ENCODE measurements around the gene ETV5. TPM values are rescaled to one million over a fixed set of nuclear protein-coding genes. Genes with fewer than 3 reads are reported as not detected.

Gene ETV5
- total and polyA plus RNA-seq, 3 experiments from 2014 or later: 1.0 to 1.3 TPM; not detected in 1

DNA sequence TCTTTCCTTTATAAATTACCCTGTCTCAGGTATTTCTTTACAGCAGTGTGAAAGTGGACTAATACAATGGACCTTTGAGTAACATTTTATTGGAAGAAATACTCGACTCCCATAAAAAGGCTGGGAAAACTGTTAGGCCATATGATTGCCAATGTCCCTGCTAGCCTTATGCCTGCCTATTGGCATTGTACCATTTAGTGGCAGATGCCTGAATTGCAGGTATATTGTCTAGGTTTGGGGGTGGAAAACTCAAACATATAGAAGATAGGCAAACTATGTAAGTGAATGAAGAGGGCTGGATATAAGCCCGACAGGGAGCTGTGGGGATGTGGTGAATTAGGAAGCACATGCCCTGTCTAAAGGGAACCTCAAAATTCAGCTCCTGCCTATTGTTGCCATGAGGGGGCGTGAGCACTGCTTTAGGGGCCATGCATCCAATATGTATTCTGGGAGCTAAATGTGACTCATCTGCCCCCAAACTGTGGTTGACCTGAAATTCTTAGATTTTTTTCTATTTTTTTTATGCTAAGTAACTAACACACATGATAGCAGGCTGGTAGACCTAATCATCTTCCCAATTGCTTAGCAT lies 105.9 kb downstream of the ETV5 start:
- H3K36me3 Mint-ChIP-seq: no peaks in the 10 kb centered on the region

DNA sequence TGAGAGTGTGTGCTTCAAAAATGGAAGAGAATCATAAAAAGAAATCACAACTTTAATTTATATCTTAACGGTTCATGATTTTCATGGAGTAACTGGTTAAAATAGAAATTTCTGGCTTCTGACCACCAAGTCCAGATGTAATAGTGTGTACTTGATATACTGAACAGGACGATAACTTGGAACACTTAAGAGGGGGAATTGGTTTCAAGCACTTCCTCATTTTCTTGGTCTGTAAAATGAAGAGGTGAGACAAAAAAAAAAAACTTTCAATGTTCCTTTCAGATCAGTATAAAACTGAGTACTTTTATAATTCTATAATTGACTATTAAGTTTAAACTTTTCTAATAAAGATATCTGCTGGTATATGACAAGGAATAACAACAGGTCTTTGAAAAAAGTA lies 107.0 kb downstream of the ETV5 start:
- Histone ChIP-seq H3K9me3 (ENCODE audit: low read length) (no peaks in the 10 kb centered on the region), H3K27ac (ENCODE audit: low read depth, low read length) (no peak overlapping the region), H3K4me1 (ENCODE audit: insufficient read depth, low read length) (no peaks in the 10 kb centered on the region), H3K4me3 (ENCODE audit: low read length) (no peak overlapping the region), H3K27me3 (ENCODE audit: insufficient read depth, low read length, poor library complexity, severe bottlenecking) (no peaks in the 10 kb centered on the region), H3K36me3 (ENCODE audit: insufficient read depth, low read length) (no peaks in the 10 kb centered on the region)
- peaks cover 13 to 34% of the 10 kb centered on the region in 2 donors for H3K27me3 Mint-ChIP-seq
- ChIA-PET CTCF (no interaction called here), POLR2A (no interaction called here)
- DNase-seq: no peak
- H3K9me3 Mint-ChIP-seq: peaks cover 0 to 2% (median under 1%) of the 10 kb centered on the region in 5 donors
- H3K4me1 Mint-ChIP-seq: no peaks in the 10 kb centered on the region
- no peaks in the 10 kb centered on the region for H3K36me3 Mint-ChIP-seq
- H3K4me3 Mint-ChIP-seq: no peak overlapping the region
- no peak overlapping the region for H3K27ac Mint-ChIP-seq

More for the DNA sequence above, 105.9 kb downstream of the ETV5 start:
- no peak overlapping the region for H3K27ac ChIP-seq (ENCODE audit: low read depth, low read length)
- no peaks in the 10 kb centered on the region for H3K4me1 Mint-ChIP-seq
- POLR2A ChIA-PET: no interaction called here
- H3K27me3 ChIP-seq (ENCODE audit: insufficient read depth, low read length, poor library complexity, severe bottlenecking): no peaks in the 10 kb centered on the region
- H3K9me3 ChIP-seq (ENCODE audit: low read length): no peaks in the 10 kb centered on the region
- CTCF ChIA-PET: no interaction called here
- no peaks in the 10 kb centered on the region for H3K4me1 ChIP-seq (ENCODE audit: insufficient read depth, low read length)
- H3K27me3 Mint-ChIP-seq: peaks cover 13 to 37% of the 10 kb centered on the region in 2 donors
- no peak overlapping the region for H3K4me3 ChIP-seq (ENCODE audit: low read length)
- no peak overlapping the region for H3K27ac Mint-ChIP-seq
- no peak for DNase-seq
- H3K9me3 Mint-ChIP-seq: peaks cover 0 to 4% (median 2%) of the 10 kb centered on the region in 5 donors
- no peaks in the 10 kb centered on the region for H3K36me3 ChIP-seq (ENCODE audit: insufficient read depth, low read length)
- no peak overlapping the region for H3K4me3 Mint-ChIP-seq

DNA sequence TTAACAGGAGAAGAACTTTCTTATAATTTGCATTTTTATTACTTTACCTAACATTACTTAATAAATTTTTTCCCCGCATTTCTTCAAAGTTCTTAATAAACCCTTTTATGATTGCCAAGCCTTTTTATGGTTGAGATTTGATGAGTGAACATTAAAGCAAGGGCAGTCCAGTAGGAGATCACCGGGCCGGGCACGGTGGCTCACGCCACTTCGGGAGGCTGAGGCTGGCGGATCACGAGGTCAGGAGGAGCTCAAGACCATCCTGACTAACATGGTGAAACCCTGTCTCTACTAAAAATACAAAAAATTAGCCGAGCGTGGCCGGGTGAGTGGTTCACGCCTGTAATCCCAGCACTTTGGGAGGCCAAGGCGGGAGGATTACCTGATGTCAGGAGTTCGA lies 109.7 kb downstream of the ETV5 start:
- Mint-ChIP-seq H3K27ac (no peak overlapping the region), H3K27me3 (peaks cover 9 to 33% of the 10 kb centered on the region in 2 donors), H3K36me3 (no peaks in the 10 kb centered on the region), H3K4me1 (no peaks in the 10 kb centered on the region), H3K4me3 (no peak overlapping the region), H3K9me3 (no peaks in the 10 kb centered on the region)
- ChIA-PET CTCF (no interaction called here), POLR2A (no interaction called here)
- Histone ChIP-seq H3K4me1 (ENCODE audit: insufficient read depth, low read length) (no peaks in the 10 kb centered on the region), H3K4me3 (ENCODE audit: low read length) (no peak overlapping the region), H3K9me3 (ENCODE audit: low read length) (no peaks in the 10 kb centered on the region), H3K27ac (ENCODE audit: low read depth, low read length) (no peak overlapping the region), H3K27me3 (ENCODE audit: insufficient read depth, low read length, poor library complexity, severe bottlenecking) (no peaks in the 10 kb centered on the region), H3K36me3 (ENCODE audit: insufficient read depth, low read length) (no peaks in the 10 kb centered on the region)
- DNase-seq: no peak

DNA sequence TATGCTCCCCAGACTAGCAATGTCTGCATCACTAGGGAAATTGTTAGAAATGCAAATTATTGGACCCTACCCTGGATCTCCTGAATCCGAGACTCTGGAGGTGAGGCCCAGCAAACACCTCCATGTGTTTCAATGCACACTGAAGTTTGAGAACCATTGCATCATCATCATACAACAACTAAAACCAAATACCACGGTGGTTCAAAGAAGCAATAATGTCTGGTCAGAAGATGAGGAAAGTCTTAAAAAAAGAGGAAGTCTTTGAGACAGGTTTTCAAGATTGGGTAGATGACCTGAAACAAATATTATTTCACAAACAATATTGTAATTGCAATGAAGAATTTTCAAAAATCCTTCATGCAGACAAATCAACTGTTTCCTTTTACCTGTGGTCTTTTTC lies 110.8 kb downstream of the ETV5 start:
- no peaks in the 10 kb centered on the region for H3K27me3 ChIP-seq (ENCODE audit: insufficient read depth, low read length, poor library complexity, severe bottlenecking)
- no peak for DNase-seq
- H3K9me3 ChIP-seq (ENCODE audit: low read length): no peaks in the 10 kb centered on the region
- Mint-ChIP-seq H3K9me3 (no peaks in the 10 kb centered on the region), H3K4me3 (no peak overlapping the region), H3K27me3 (peaks cover 9 to 34% of the 10 kb centered on the region in 2 donors), H3K36me3 (no peaks in the 10 kb centered on the region), H3K4me1 (no peaks in the 10 kb centered on the region), H3K27ac (no peak overlapping the region)
- ChIA-PET CTCF (interaction anchor here (0.9 kb wide), 1 partner anchor 15 kb away, joined by 3 read pairs; no protein-coding TSS in a partner anchor), POLR2A (no interaction called here)
- H3K27ac ChIP-seq (ENCODE audit: low read depth, low read length): no peak overlapping the region
- H3K4me3 ChIP-seq (ENCODE audit: low read length): no peak overlapping the region
- no peaks in the 10 kb centered on the region for H3K36me3 ChIP-seq (ENCODE audit: insufficient read depth, low read length)
- no peaks in the 10 kb centered on the region for H3K4me1 ChIP-seq (ENCODE audit: insufficient read depth, low read length)

DNA sequence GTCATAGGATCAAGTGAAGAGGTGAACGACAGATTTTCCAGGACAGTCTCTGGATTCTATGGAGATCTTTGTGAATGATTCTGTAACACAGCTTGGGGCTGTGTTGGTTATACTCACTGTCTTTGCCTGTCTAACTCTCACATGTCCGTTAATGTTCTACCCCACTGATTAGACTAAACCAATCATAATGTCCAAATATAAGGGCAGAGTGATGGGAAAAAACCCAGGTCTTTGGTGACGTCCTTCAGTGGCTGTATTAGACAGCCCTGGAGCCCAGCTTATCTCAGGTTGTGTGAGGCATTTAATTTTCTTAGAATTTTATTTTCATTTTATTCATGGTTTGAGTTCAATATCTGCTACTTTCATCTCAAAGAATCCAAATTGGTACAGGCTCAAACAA lies 111.8 kb downstream of the ETV5 start:
- Histone ChIP-seq H3K4me3 (ENCODE audit: low read length) (no peak overlapping the region), H3K27me3 (ENCODE audit: insufficient read depth, low read length, poor library complexity, severe bottlenecking) (no peaks in the 10 kb centered on the region), H3K27ac (ENCODE audit: low read depth, low read length) (no peak overlapping the region), H3K36me3 (ENCODE audit: insufficient read depth, low read length) (no peaks in the 10 kb centered on the region), H3K9me3 (ENCODE audit: low read length) (no peaks in the 10 kb centered on the region), H3K4me1 (ENCODE audit: insufficient read depth, low read length) (no peaks in the 10 kb centered on the region)
- ChIA-PET CTCF (interaction anchor here (1.0 kb wide), 1 partner anchor 245 kb away, joined by 3 read pairs; no protein-coding TSS in a partner anchor), POLR2A (no interaction called here)
- no peak for DNase-seq
- Mint-ChIP-seq H3K27me3 (peaks cover 6 to 25% of the 10 kb centered on the region in 2 donors), H3K9me3 (no peaks in the 10 kb centered on the region), H3K27ac (no peak overlapping the region), H3K36me3 (no peaks in the 10 kb centered on the region), H3K4me1 (no peaks in the 10 kb centered on the region), H3K4me3 (no peak overlapping the region)

Other genes starting within 250 kb of the ETV5 start
- 100 to 1,000 TPM; 305 to 324 TPM for gene TRA2B, start 171.1 kb downstream of the ETV5 start, total RNA-seq
- gene TRA2B, start 171.1 kb downstream of the ETV5 start, polyA plus RNA-seq: 181 TPM